ENCODE measurements around the gene TBL1Y. TPM values are rescaled to one million over a fixed set of nuclear protein-coding genes. Genes with fewer than 3 reads are reported as not detected.

TBL1Y gene
- total RNA-seq, 4 donors from 2014 or later = 0.78 to 5.7 TPM; not detected in 2

GRCh38 chrY:6949947-6950346 is 39.5 kb downstream of the TBL1Y start:
- no peak for DNase-seq (ENCODE audit: low spot score in 2 of 2)
- Histone ChIP-seq H3K4me1 (no peaks in the 10 kb centered on the region), H3K27me3 (no peaks in the 10 kb centered on the region), H3K9me3 (no peaks in the 10 kb centered on the region), H3K4me3 (no peak overlapping the region), H3K36me3 (no peaks in the 10 kb centered on the region), H3K27ac (no peak overlapping the region)
- 66% methylated on average over 4 of the region's 4 CpGs; no CpG with 5 or more reads in 1 of the 2 donors for WGBS, 2 donors
- TF ChIP-seq POLR2A (IDR thresholded peaks at IDR 0.05) (no peak), EP300 (IDR thresholded peaks at IDR 0.05) (no peak), CTCF (IDR thresholded peaks at IDR 0.05) (no peak)

GRCh38 chrY:6964732-6965131 is 54.2 kb downstream of the TBL1Y start:
- H3K4me1 ChIP-seq = no peaks in the 10 kb centered on the region
- WGBS, 2 donors = 0% methylated on average over 7 of the region's 11 CpGs; no CpG with 5 or more reads in 1 of the 2 donors
- TF ChIP-seq EP300 (IDR thresholded peaks at IDR 0.05) (no peak), POLR2A (IDR thresholded peaks at IDR 0.05) (no peak), CTCF (IDR thresholded peaks at IDR 0.05) (peak in 1 of 5 experiments; percentile 54)
- DNase-seq (ENCODE audit: low spot score in 2 of 2) = peak in 1 of 2 donors; percentile 43
- no peaks in the 10 kb centered on the region for H3K27me3 ChIP-seq
- H3K4me3 ChIP-seq = no peak overlapping the region
- no peaks in the 10 kb centered on the region for H3K36me3 ChIP-seq
- no peaks in the 10 kb centered on the region for H3K9me3 ChIP-seq
- no peak overlapping the region for H3K27ac ChIP-seq

- no peak for DNase-seq (ENCODE audit: low spot score in 2 of 2)
- no peak overlapping the region for H3K27ac ChIP-seq
- WGBS, 2 donors = 77% methylated on average over 3 of the region's 3 CpGs; no CpG with 5 or more reads in 1 of the 2 donors
Measured at GRCh38 chrY:6966521-6966920, 56.0 kb downstream of the TBL1Y start.

GRCh38 chrY:6967736-6968135 is 57.2 kb downstream of the TBL1Y start:
- H3K27me3 ChIP-seq = no peaks in the 10 kb centered on the region
- no peaks in the 10 kb centered on the region for H3K9me3 ChIP-seq
- TF ChIP-seq POLR2A (IDR thresholded peaks at IDR 0.05) = no peak
- no peak for TF ChIP-seq CTCF (IDR thresholded peaks at IDR 0.05)
- TF ChIP-seq EP300 (IDR thresholded peaks at IDR 0.05) = no peak
- DNase-seq (ENCODE audit: low spot score in 2 of 2) = no peak
- no peaks in the 10 kb centered on the region for H3K36me3 ChIP-seq
- no peaks in the 10 kb centered on the region for H3K4me1 ChIP-seq
- no peak overlapping the region for H3K4me3 ChIP-seq
- 80% methylated on average over 2 of the region's 5 CpGs; no CpG with 5 or more reads in 1 of the 2 donors for WGBS, 2 donors
- no peak overlapping the region for H3K27ac ChIP-seq

More at GRCh38 chrY:6966521-6966920, 56.0 kb downstream of the TBL1Y start:
- Histone ChIP-seq H3K9me3 (no peaks in the 10 kb centered on the region), H3K27me3 (no peaks in the 10 kb centered on the region), H3K4me1 (no peaks in the 10 kb centered on the region), H3K36me3 (no peaks in the 10 kb centered on the region), H3K4me3 (no peak overlapping the region)
- TF ChIP-seq EP300 (IDR thresholded peaks at IDR 0.05) = no peak
- no peak for TF ChIP-seq CTCF (IDR thresholded peaks at IDR 0.05)
- TF ChIP-seq POLR2A (IDR thresholded peaks at IDR 0.05) = no peak

- TF ChIP-seq CTCF (IDR thresholded peaks at IDR 0.05) = no peak
- no peak for TF ChIP-seq EP300 (IDR thresholded peaks at IDR 0.05)
- TF ChIP-seq POLR2A (IDR thresholded peaks at IDR 0.05) = no peak
- H3K9me3 ChIP-seq = no peaks in the 10 kb centered on the region
- 95% methylated on average over 1 of the region's 1 CpG; no CpG with 5 or more reads in 1 of the 2 donors for WGBS, 2 donors
Measured at GRCh38 chrY:6968191-6968590, 57.7 kb downstream of the TBL1Y start.

More at GRCh38 chrY:6968191-6968590, 57.7 kb downstream of the TBL1Y start:
- Histone ChIP-seq H3K36me3 (no peaks in the 10 kb centered on the region), H3K27ac (no peak overlapping the region), H3K27me3 (no peaks in the 10 kb centered on the region), H3K4me3 (no peak overlapping the region), H3K4me1 (no peaks in the 10 kb centered on the region)
- DNase-seq (ENCODE audit: low spot score in 2 of 2) = no peak
